ACC112 (cell line): Measurements from ENCODE around the gene CACNA1G.

Experiments used
- H2AFZ ChIP-seq: fragments of 200-600 bp; sonication (generic); one replicate; pipeline ENCODE4 v1.6.0; 2017; ENCODE audit warnings: antibody characterized with exemption, low read length; ENCODE audit not compliant: unreplicated experiment
- H3K27ac ChIP-seq: fragments of 200-600 bp; sonication (generic); 2 replicates; pipeline ENCODE4 v1.5.1; 2014; ENCODE audit warnings: low read depth, mild to moderate bottlenecking, antibody characterized with exemption, low read length, moderate library complexity
- H3K27me3 ChIP-seq: fragments of 200-600 bp; sonication (generic); 2 replicates; pipeline ENCODE4 v1.6.1; 2014; ENCODE audit warnings: mild to moderate bottlenecking, antibody characterized with exemption, low read length, moderate library complexity, mixed read lengths; ENCODE audit not compliant: insufficient read depth
- H3K36me3 ChIP-seq: fragments of 200-600 bp; sonication (generic); 2 replicates; pipeline ENCODE4 v1.6.1; 2016; ENCODE audit warnings: mild to moderate bottlenecking, antibody characterized with exemption, low read length, moderate library complexity, mixed read lengths; ENCODE audit not compliant: insufficient read depth
- H3K4me1 ChIP-seq: fragments of 200-600 bp; sonication (generic); one replicate; pipeline ENCODE4 v1.6.1; 2016; ENCODE audit warnings: low read length, mixed read lengths; ENCODE audit not compliant: insufficient read depth, unreplicated experiment, control insufficient read depth
- H3K4me3 ChIP-seq: fragments of 200-600 bp; sonication (generic); 2 replicates; pipeline ENCODE4 v1.5.1; 2014; ENCODE audit warnings: mild to moderate bottlenecking, low read depth, low read length
- H3K79me2 ChIP-seq: fragments of 200-600 bp; sonication (generic); one replicate; pipeline ENCODE4 v1.6.0; 2016; ENCODE audit warnings: low read length; ENCODE audit not compliant: control insufficient read depth, unreplicated experiment, insufficient read depth

The CACNA1G gene

GRCh38 chr17:50604513-50604912 lies 44.0 kb downstream of the CACNA1G start:
- H3K79me2 ChIP-seq: no peaks in the 10 kb centered on the region
- no peak overlapping the region for H3K27ac ChIP-seq
- no peaks in the 10 kb centered on the region for H3K27me3 ChIP-seq
- H3K4me1 ChIP-seq: no peaks in the 10 kb centered on the region
- no peak overlapping the region for H2AFZ ChIP-seq
- no peak overlapping the region for H3K4me3 ChIP-seq
- H3K36me3 ChIP-seq: no peaks in the 10 kb centered on the region

- Histone ChIP-seq H3K27ac (no peak overlapping the region), H3K4me1 (no peaks in the 10 kb centered on the region), H3K4me3 (no peak overlapping the region)
These were observed 44.9 kb downstream of the CACNA1G start for GRCh38 chr17:50605429-50605828.

GRCh38 chr17:50607522-50608175 lies 47.1 kb downstream of the CACNA1G start:
- Histone ChIP-seq H3K36me3 (no peaks in the 10 kb centered on the region), H3K27me3 (no peaks in the 10 kb centered on the region), H3K4me1 (no peaks in the 10 kb centered on the region), H3K4me3 (no peak overlapping the region), H3K27ac (no peak overlapping the region), H3K79me2 (no peaks in the 10 kb centered on the region), H2AFZ (no peak overlapping the region)

More at GRCh38 chr17:50605429-50605828, 44.9 kb downstream of the CACNA1G start:
- no peaks in the 10 kb centered on the region for H3K79me2 ChIP-seq
- H3K36me3 ChIP-seq: no peaks in the 10 kb centered on the region
- H3K27me3 ChIP-seq: no peaks in the 10 kb centered on the region
- H2AFZ ChIP-seq: no peak overlapping the region

- H2AFZ ChIP-seq: no peak overlapping the region
- H3K27me3 ChIP-seq: no peaks in the 10 kb centered on the region
- H3K27ac ChIP-seq: no peak overlapping the region
- H3K36me3 ChIP-seq: no peaks in the 10 kb centered on the region
- H3K4me3 ChIP-seq: no peak overlapping the region
- peaks cover 4% of the 10 kb centered on the region for H3K4me1 ChIP-seq
- no peaks in the 10 kb centered on the region for H3K79me2 ChIP-seq
These were observed 48.3 kb downstream of the CACNA1G start for GRCh38 chr17:50608700-50609379.

DNA sequence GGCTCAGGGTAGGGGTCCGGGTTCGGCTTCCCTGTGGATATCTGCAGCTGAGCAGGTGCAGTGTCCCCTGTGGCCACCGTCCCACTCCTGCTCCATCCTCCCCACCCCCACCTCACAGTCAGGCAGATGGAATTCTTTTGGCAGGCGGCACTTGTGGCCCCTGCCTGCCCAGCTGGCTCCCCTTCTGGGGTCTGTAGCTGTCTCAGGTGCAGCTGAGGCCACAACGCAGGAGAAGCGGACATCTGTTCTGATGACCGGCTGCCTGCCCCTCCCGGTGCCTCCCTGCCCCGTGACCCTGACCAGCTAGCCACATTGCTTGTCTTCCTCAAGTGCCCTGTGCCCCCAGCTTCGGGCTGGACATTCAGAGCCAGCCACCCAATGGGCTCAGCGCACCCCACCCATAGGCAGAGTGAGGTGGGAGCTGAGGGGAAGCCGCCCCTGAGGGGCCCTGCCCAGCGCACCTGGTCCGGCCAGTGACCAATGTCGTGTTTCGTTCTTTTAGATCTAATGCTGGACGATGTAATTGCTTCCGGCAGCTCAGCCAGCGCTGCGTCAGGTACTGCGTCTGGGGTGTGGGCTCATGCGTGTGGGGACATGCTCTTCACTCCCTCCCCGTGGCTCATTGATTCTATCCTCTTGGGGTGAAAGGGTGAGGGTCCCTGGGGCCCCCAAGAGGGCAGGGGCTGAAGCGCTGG lies 49.0 kb downstream of the CACNA1G start:
- Histone ChIP-seq H3K4me1 (peaks cover 4% of the 10 kb centered on the region), H3K4me3 (no peak overlapping the region), H3K27me3 (no peaks in the 10 kb centered on the region), H3K27ac (no peak overlapping the region), H2AFZ (no peak overlapping the region), H3K79me2 (no peaks in the 10 kb centered on the region), H3K36me3 (no peaks in the 10 kb centered on the region)

DNA sequence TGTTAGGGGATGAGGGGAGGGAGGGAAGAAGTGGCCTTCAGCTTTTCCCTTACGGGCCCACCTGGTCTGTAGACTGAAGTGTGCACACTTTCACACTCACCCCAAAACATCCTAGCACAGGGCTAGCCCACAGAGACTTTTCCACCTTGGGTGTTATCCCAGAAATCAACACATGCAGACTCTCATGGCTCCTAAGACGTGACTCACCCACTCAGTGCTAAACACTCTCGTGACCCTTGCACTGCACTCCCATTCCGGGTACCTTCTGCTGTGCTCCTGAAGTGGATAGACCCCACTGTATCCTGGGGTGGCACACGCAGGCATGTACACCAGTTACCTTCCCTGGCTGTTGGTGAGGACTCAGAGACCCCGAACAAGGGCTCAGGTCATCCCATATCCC lies 51.1 kb downstream of the CACNA1G start:
- H3K27ac ChIP-seq: no peak overlapping the region
- H3K27me3 ChIP-seq: no peaks in the 10 kb centered on the region

GRCh38 chr17:50612281-50612680 lies 51.8 kb downstream of the CACNA1G start:
- Histone ChIP-seq H3K4me1 (peaks cover 4% of the 10 kb centered on the region), H3K36me3 (no peaks in the 10 kb centered on the region), H3K4me3 (no peak overlapping the region), H2AFZ (no peak overlapping the region), H3K27me3 (no peaks in the 10 kb centered on the region), H3K27ac (no peak overlapping the region), H3K79me2 (no peaks in the 10 kb centered on the region)

More for the DNA sequence above, 51.1 kb downstream of the CACNA1G start:
- no peak overlapping the region for H3K4me3 ChIP-seq
- H3K36me3 ChIP-seq: no peaks in the 10 kb centered on the region
- no peak overlapping the region for H2AFZ ChIP-seq
- H3K4me1 ChIP-seq: peaks cover 4% of the 10 kb centered on the region
- no peaks in the 10 kb centered on the region for H3K79me2 ChIP-seq

DNA sequence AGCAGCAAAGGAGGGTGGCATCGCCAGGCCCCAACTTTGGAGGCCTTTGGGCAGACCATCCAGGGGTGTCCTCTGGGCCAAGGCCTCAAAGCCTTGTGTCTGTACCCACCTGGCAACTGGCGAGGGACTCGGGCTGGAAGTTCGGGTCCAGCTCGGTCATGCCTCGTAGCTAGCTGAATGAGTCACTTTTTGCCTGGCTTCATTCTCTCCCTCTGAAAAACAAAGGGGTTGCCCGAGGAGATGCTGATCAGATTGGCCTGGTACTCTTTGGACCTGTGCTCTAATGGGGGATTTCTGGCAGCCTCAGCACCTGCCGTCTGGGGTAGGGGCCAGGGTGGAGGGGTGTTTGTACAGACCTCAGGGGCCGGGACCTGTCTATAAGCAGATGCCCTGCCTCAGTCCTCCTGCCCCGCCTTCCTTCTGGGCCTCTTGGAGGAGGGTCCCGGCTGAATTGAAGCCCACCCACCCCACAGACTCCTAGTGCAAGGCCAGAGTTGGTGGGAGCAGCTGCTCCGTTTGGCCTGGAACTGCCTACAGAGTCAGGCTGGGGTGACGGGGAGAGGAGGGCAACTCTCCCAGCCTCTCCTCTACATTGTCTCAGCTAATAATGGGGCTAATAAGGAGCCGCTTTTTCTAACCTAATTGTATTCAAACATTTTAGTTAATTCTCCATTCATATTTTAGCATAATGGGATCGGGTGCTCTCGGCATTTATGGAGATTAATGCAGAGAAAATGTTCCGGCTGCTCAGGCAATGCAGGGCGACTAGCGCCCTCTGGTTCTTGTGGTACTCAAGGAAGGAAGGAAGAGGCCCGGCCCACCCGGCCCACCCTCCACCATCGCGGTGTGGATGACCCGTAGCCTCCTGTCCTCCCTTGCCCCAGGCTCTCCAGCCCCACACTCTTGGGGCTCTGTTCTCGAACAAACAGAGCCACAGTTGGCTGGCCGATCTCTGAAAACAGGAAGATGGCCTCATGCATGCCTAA lies 52.8 kb downstream of the CACNA1G start:
- Histone ChIP-seq H2AFZ (no peak overlapping the region), H3K27ac (no peak overlapping the region), H3K4me3 (no peak overlapping the region), H3K36me3 (no peaks in the 10 kb centered on the region), H3K27me3 (no peaks in the 10 kb centered on the region), H3K4me1 (peaks cover 9% of the 10 kb centered on the region), H3K79me2 (no peaks in the 10 kb centered on the region)

GRCh38 chr17:50614471-50615051 lies 54.0 kb downstream of the CACNA1G start:
- no peak overlapping the region for H3K4me3 ChIP-seq
- H2AFZ ChIP-seq: no peak overlapping the region
- no peak overlapping the region for H3K27ac ChIP-seq
- H3K4me1 ChIP-seq: peaks cover 22% of the 10 kb centered on the region
- H3K79me2 ChIP-seq: no peaks in the 10 kb centered on the region
- H3K27me3 ChIP-seq: no peaks in the 10 kb centered on the region
- no peaks in the 10 kb centered on the region for H3K36me3 ChIP-seq

DNA sequence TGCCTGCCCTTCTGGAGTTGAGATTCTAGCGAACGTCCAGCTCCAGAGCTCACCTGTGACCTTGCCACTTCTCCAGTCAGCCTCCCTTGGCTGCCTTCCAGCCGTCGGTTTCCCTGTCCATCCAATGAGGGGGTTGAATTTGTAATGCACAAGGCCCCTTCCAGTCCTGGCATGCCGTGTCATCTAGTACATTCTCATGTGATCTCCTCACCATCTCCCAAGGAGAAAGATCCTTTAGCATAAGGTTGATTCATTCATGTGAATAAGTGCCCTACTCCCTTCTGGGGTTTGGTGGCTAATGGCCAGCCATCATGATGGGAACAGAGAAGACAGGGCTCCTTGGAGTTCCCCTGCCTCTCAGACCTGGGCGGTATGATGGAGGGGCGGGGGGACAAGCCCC lies 55.3 kb downstream of the CACNA1G start:
- Histone ChIP-seq H3K36me3 (no peaks in the 10 kb centered on the region), H3K4me3 (no peak overlapping the region), H2AFZ (no peak overlapping the region), H3K27me3 (no peaks in the 10 kb centered on the region), H3K4me1 (peaks cover 27% of the 10 kb centered on the region), H3K79me2 (no peaks in the 10 kb centered on the region), H3K27ac (no peak overlapping the region)
